Progenitor cell of endocrine pancreas (in vitro differentiated cells): ENCODE results near the gene SH3TC2. TPM values are rescaled to one million over a fixed set of nuclear protein-coding genes. Genes with fewer than 3 reads are reported as not detected.

Source experiments
- DNase-seq: peaks from one replicate; pipeline ENCODE4 v3.0.0; 2021; ENCODE audit warnings: low spot score; ENCODE audit not compliant: unreplicated experiment
- H3K27ac Mint-ChIP-seq: 2 replicates; pipeline ENCODE4 v1.8.0; 2021; ENCODE audit warnings: mild to moderate bottlenecking, moderate library complexity, mixed read lengths
- H3K27me3 Mint-ChIP-seq: 2 replicates; pipeline ENCODE4 v1.8.0; 2021; ENCODE audit warnings: mixed read lengths
- H3K36me3 Mint-ChIP-seq: 2 replicates; pipeline ENCODE4 v1.8.0; 2022; ENCODE audit warnings: mixed read lengths; ENCODE audit not compliant: insufficient read depth
- H3K4me1 Mint-ChIP-seq: 2 replicates; pipeline ENCODE4 v1.8.0; 2021; ENCODE audit warnings: low read depth, mixed read lengths
- H3K4me3 Mint-ChIP-seq: 2 replicates; pipeline ENCODE4 v1.8.0; 2021; ENCODE audit warnings: low read depth, mild to moderate bottlenecking, moderate library complexity, mixed read lengths
- H3K9me3 Mint-ChIP-seq: 2 replicates; pipeline ENCODE4 v1.8.0; 2021; ENCODE audit warnings: low read depth, mixed read lengths
- total RNA-seq: library from RNA; stranded (reverse); gene quantifications from 2 replicates; pipeline ENCODE4 v1.2.1, GENCODE V29; 2021
- TF ChIP-seq, protein P1 (sequence below): fragments of 200-600 bp; sonication (generic); IDR thresholded peaks from one replicate; pipeline ENCODE4 v1.5.0; 2021; ENCODE audit warnings: antibody characterized with exemption, mild to moderate bottlenecking; ENCODE audit not compliant: unreplicated experiment

SH3TC2 gene
- total RNA-seq, 1 donor from 2014 or later, result 2.1 TPM

DNA sequence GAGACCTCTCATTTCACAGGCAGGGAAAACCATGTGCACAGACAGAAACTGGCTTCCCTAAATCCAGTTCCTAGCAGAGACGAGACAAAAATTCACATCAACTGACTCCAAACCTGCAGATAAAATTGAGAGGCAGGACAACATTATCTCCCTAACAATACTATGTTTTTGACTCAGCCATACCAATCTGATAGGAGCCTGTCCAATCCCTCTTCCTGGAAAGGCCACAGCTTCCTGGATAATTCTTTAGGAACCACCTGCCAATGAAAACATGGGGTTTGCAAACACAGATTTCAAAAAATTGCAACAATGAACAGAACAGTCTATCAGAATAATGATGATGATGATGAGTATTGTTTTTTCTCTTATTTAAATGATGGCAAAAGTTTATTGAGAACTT lies 22.4 kb downstream of the SH3TC2 start:
- Mint-ChIP-seq H3K9me3 (no peaks in the 10 kb centered on the region), H3K4me3 (no peak overlapping the region), H3K36me3 (no peaks in the 10 kb centered on the region), H3K4me1 (no peaks in the 10 kb centered on the region), H3K27me3 (peaks cover 30% of the 10 kb centered on the region), H3K27ac (no peak overlapping the region)
- no peak for DNase-seq
- TF ChIP-seq, protein P1, sequence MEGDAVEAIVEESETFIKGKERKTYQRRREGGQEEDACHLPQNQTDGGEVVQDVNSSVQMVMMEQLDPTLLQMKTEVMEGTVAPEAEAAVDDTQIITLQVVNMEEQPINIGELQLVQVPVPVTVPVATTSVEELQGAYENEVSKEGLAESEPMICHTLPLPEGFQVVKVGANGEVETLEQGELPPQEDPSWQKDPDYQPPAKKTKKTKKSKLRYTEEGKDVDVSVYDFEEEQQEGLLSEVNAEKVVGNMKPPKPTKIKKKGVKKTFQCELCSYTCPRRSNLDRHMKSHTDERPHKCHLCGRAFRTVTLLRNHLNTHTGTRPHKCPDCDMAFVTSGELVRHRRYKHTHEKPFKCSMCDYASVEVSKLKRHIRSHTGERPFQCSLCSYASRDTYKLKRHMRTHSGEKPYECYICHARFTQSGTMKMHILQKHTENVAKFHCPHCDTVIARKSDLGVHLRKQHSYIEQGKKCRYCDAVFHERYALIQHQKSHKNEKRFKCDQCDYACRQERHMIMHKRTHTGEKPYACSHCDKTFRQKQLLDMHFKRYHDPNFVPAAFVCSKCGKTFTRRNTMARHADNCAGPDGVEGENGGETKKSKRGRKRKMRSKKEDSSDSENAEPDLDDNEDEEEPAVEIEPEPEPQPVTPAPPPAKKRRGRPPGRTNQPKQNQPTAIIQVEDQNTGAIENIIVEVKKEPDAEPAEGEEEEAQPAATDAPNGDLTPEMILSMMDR, result no peak

DNA sequence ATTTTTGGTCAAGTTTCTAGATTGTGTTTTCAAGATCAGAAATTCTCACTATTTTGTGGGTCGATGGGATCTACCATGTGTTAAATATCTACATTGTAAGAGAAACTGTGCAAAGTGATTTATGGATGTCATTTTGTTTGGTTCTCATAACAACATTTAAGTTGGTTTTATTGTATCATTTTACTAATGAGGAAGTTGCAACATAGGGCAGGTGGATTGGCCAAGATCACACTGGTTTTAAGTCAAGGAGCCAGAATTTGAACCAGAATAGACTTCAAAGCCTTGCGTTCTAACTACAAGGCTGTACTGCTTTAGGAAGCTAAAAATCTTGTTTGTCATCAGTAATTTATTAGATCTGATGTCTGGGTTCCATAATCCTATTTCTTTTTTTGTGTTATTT lies 23.4 kb downstream of the SH3TC2 start:
- no peak for DNase-seq
- peaks cover 32% of the 10 kb centered on the region for H3K27me3 Mint-ChIP-seq
- H3K36me3 Mint-ChIP-seq, result no peaks in the 10 kb centered on the region
- H3K4me1 Mint-ChIP-seq, result no peaks in the 10 kb centered on the region
- no peak overlapping the region for H3K4me3 Mint-ChIP-seq
- H3K9me3 Mint-ChIP-seq, result no peaks in the 10 kb centered on the region
- no peak overlapping the region for H3K27ac Mint-ChIP-seq
- TF ChIP-seq, protein P1, result no peak

DNA sequence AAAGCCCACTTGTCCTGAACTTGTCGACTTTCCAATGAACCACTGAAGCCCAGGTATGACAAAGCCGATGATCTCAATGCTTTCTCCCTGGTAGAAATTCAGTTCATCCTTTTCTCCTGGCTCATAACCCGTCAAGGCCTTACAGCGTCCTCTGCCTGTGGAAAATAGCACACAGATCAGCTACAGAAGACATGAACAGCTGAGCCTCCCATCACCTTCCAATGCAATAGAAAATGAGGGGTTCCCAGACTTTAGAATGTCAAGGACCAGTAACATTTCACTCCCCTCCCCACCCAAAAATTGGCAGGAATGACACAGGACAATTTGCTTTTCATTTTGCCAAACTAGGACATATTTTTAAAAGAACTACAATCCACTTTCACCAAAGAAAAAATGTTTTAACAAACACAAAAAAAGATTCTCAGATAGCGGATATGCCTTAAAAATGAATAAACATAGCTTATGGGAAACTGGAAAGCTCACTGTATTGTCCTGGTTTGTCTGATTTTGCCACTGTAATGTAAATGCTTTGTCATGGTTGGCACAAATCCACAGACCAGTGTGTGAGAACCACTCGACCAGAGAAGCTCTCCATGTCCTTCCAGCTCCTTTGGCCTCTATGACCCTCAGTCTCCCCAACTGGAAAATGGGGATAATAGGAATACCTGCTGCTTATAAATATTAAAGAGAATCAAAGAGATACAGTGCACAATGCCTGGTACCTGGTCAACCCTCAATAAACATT lies 24.4 kb downstream of the SH3TC2 start:
- Mint-ChIP-seq H3K27ac (no peak overlapping the region), H3K4me3 (no peak overlapping the region), H3K36me3 (no peaks in the 10 kb centered on the region), H3K4me1 (peaks cover 3% of the 10 kb centered on the region), H3K9me3 (no peaks in the 10 kb centered on the region), H3K27me3 (peaks cover 34% of the 10 kb centered on the region)
- DNase-seq, result no peak
- TF ChIP-seq, protein P1, result no peak

DNA sequence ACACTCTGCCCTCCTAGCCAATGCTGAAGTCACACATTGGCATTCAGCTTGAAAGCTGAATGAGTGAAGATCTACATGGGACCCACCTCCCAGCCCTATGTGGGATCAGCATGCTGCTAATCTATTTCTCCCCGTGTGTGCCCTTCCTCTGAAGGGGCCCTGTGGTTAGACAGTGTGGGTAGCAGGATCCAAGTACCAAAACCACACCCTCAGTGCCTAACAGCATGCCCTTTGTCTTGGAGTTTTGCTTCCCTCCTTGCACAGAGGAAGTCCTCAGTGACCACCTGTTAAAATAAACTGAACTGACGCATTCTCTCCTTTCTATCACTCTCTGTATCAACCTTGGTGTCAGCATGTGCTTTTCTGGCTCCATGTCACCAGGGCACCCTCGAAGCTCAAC lies 25.0 kb downstream of the SH3TC2 start:
- Mint-ChIP-seq H3K4me3 (no peak overlapping the region), H3K4me1 (peaks cover 3% of the 10 kb centered on the region), H3K27me3 (peaks cover 35% of the 10 kb centered on the region), H3K36me3 (no peaks in the 10 kb centered on the region), H3K27ac (no peak overlapping the region), H3K9me3 (no peaks in the 10 kb centered on the region)
- no peak for DNase-seq
- TF ChIP-seq, protein P1, result no peak

DNA sequence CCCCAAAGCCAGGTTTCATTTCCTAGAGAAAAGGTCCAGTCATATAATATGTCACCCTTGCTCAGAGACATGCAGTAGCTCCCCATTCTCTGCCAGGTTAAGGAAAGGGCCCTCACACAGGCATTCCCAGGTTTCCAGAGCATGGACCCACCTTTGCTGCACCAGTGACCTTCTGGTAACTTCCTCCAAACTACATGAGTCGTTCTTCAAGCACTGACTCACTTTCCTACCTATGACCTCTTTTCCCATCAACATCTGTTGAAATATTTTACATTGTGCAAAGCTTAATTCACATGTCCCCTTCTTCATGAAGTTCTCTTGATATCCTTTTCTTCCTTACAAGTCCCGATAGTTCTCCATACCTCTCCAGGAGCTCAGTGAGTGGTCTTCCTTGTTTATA lies 25.9 kb downstream of the SH3TC2 start:
- Mint-ChIP-seq H3K4me3 (no peak overlapping the region), H3K27me3 (peaks cover 35% of the 10 kb centered on the region), H3K4me1 (peaks cover 3% of the 10 kb centered on the region), H3K27ac (no peak overlapping the region), H3K36me3 (no peaks in the 10 kb centered on the region), H3K9me3 (no peaks in the 10 kb centered on the region)
- DNase-seq, result no peak
- TF ChIP-seq, protein P1, result no peak
